WERI-Rb-1 (cell line): Measurements from ENCODE around the gene GALNT9.

Experiments
- DNase-seq: peaks from one replicate; pipeline ENCODE4 v3.0.0-alpha.2; 2020
- H3K27ac ChIP-seq: fragments of 250-450 bp; sonication (Bioruptor Pico); 2 replicates; pipeline ENCODE4 v1.5.1; 2020; ENCODE audit warnings: mild to moderate bottlenecking, moderate library complexity
- H3K27me3 ChIP-seq: fragments of 250-450 bp; sonication (Bioruptor Pico); 2 replicates; pipeline ENCODE4 v1.5.1; 2021; ENCODE audit warnings: mild to moderate bottlenecking, low read depth, moderate library complexity; ENCODE audit not compliant: insufficient read depth, severe bottlenecking
- H3K36me3 ChIP-seq: fragments of 250-450 bp; sonication (Bioruptor Pico); 2 replicates; pipeline ENCODE4 v1.5.1; 2020; ENCODE audit warnings: mild to moderate bottlenecking, moderate library complexity
- H3K4me3 ChIP-seq: 2 replicates; pipeline ENCODE4 v1.5.1; 2011; ENCODE audit warnings: low read depth, mild to moderate bottlenecking, control low read depth, low read length
- H3K9me3 ChIP-seq: fragments of 250-450 bp; sonication (Bioruptor Pico); 2 replicates; pipeline ENCODE4 v1.5.1; 2021; ENCODE audit warnings: mild to moderate bottlenecking, moderate library complexity; ENCODE audit not compliant: severe bottlenecking
- CTCF ChIP-seq: IDR thresholded peaks from 2 replicates; pipeline ENCODE4 v1.5.1; 2011; ENCODE audit warnings: low read depth, mild to moderate bottlenecking, control low read depth, inconsistent platforms, low read length

The GALNT9 gene

GRCh38 chr12:132194056-132194455 is 135.3 kb downstream of the GALNT9 start:
- TF ChIP-seq CTCF: peak; percentile 67
- Histone ChIP-seq H3K36me3 (no peaks in the 10 kb centered on the region), H3K9me3 (peaks cover 4% of the 10 kb centered on the region), H3K27me3 (no peaks in the 10 kb centered on the region), H3K27ac (no peak overlapping the region), H3K4me3 (no peak overlapping the region)
- no peak for DNase-seq

GRCh38 chr12:132191715-132192553 is 137.5 kb downstream of the GALNT9 start:
- no peak for TF ChIP-seq CTCF
- DNase-seq: no peak
- Histone ChIP-seq H3K4me3 (no peak overlapping the region), H3K27me3 (no peaks in the 10 kb centered on the region), H3K27ac (no peak overlapping the region), H3K9me3 (peaks cover 4% of the 10 kb centered on the region), H3K36me3 (no peaks in the 10 kb centered on the region)

- DNase-seq: no peak
- Histone ChIP-seq H3K27ac (no peak overlapping the region), H3K27me3 (no peaks in the 10 kb centered on the region), H3K9me3 (peaks cover 4% of the 10 kb centered on the region), H3K4me3 (no peak overlapping the region), H3K36me3 (no peaks in the 10 kb centered on the region)
- TF ChIP-seq CTCF: no peak
Measured at GRCh38 chr12:132190834-132191500, 138.4 kb downstream of the GALNT9 start.

- no peaks in the 10 kb centered on the region for H3K27me3 ChIP-seq
- peak; percentile 40 for DNase-seq
- H3K27ac ChIP-seq: peak overlapping the region; percentile 68
- no peaks in the 10 kb centered on the region for H3K36me3 ChIP-seq
- H3K9me3 ChIP-seq: peaks cover 4% of the 10 kb centered on the region
- H3K4me3 ChIP-seq: peak overlapping the region; percentile 56
- no peak for TF ChIP-seq CTCF
Measured at GRCh38 chr12:132190012-132190755, 139.2 kb downstream of the GALNT9 start.

- DNase-seq: peak; percentile 93
- H3K36me3 ChIP-seq: no peaks in the 10 kb centered on the region
- H3K27ac ChIP-seq: peak overlapping the region; percentile 68
- H3K4me3 ChIP-seq: peak overlapping the region; percentile 56
- no peaks in the 10 kb centered on the region for H3K27me3 ChIP-seq
- no peak for TF ChIP-seq CTCF
- H3K9me3 ChIP-seq: peaks cover 4% of the 10 kb centered on the region
Measured at GRCh38 chr12:132189378-132190011, 139.9 kb downstream of the GALNT9 start.
